Measurements from ENCODE around the gene TFDP1. TPM values are rescaled to one million over a fixed set of nuclear protein-coding genes. Genes with fewer than 3 reads are reported as not detected.

TFDP1 gene
- total and polyA plus RNA-seq, 4 experiments from 2014 or later: 20.7 to 63.4 (median 39.4) TPM

- POLR2A ChIA-PET (ENCODE audit: partially characterized antibody): no interaction called here
- Mint-ChIP-seq H3K27me3 (no peaks in the 10 kb centered on the region), H3K4me3 (no peak overlapping the region), H3K9me3 (peaks cover 0 to 12% (median 0%) of the 10 kb centered on the region in 8 donors), H3K36me3 (peaks cover 14 to 18% of the 10 kb centered on the region in 2 donors), H3K27ac (no peak overlapping the region), H3K4me1 (peaks cover 4 to 18% (median 7%) of the 10 kb centered on the region in 4 donors)
- intact Hi-C loops (cut with micrococcal nuclease): no loop called here
- Histone ChIP-seq H3K4me3 (ENCODE audit: low read length in 2 of 2) (no peak overlapping the region), H3K27ac (ENCODE audit: low read depth, low read length) (no peak overlapping the region), H3K4me1 (ENCODE audit: insufficient read depth, low read length) (peaks cover 9% of the 10 kb centered on the region), H3K9me3 (ENCODE audit: control insufficient read depth in 1 of 2, low read length in 2 of 2) (no peaks in the 10 kb centered on the region), H3K27me3 (ENCODE audit: insufficient read depth, low read length) (no peaks in the 10 kb centered on the region), H3K36me3 (ENCODE audit: insufficient read depth, low read length) (no peaks in the 10 kb centered on the region)
- CTCF ChIA-PET (ENCODE audit: partially characterized antibody): no interaction called here
- DNase-seq: no peak
Observed at GRCh38 chr13:113645329-113645728, 60.8 kb downstream of the TFDP1 start.

- Histone ChIP-seq H3K27ac (ENCODE audit: low read depth, low read length) (no peak overlapping the region), H3K4me1 (ENCODE audit: insufficient read depth, low read length) (peaks cover 9% of the 10 kb centered on the region), H3K9me3 (ENCODE audit: control insufficient read depth in 1 of 2, low read length in 2 of 2) (no peaks in the 10 kb centered on the region), H3K36me3 (ENCODE audit: insufficient read depth, low read length) (no peaks in the 10 kb centered on the region), H3K27me3 (ENCODE audit: insufficient read depth, low read length) (no peaks in the 10 kb centered on the region), H3K4me3 (ENCODE audit: low read length in 2 of 2) (no peak overlapping the region)
- H3K4me3 Mint-ChIP-seq: no peak overlapping the region
- H3K9me3 Mint-ChIP-seq: peaks cover 0 to 9% (median 0%) of the 10 kb centered on the region in 8 donors
- H3K36me3 Mint-ChIP-seq: peaks cover 8 to 11% of the 10 kb centered on the region in 2 donors
- POLR2A ChIA-PET (ENCODE audit: partially characterized antibody): no interaction called here
- intact Hi-C loops (cut with micrococcal nuclease): no loop called here
- CTCF ChIA-PET (ENCODE audit: partially characterized antibody): no interaction called here
- H3K4me1 Mint-ChIP-seq: peaks cover 4 to 18% (median 7%) of the 10 kb centered on the region in 4 donors
- H3K27me3 Mint-ChIP-seq: no peaks in the 10 kb centered on the region
- DNase-seq: no peak
- H3K27ac Mint-ChIP-seq: peak overlapping the region in 1 of 7 donors; percentile 14
Observed at GRCh38 chr13:113646376-113646775, 61.8 kb downstream of the TFDP1 start.

GRCh38 chr13:113646921-113647340 lies 62.4 kb downstream of the TFDP1 start:
- peak overlapping the region in 1 of 7 donors; percentile 36 for H3K27ac Mint-ChIP-seq

GRCh38 chr13:113647351-113648215 lies 63.0 kb downstream of the TFDP1 start:
- ChIA-PET CTCF (ENCODE audit: partially characterized antibody) (no interaction called here), POLR2A (ENCODE audit: partially characterized antibody) (no interaction called here)
- H3K9me3 Mint-ChIP-seq: peaks cover 0 to under 1% (median 0%) of the 10 kb centered on the region in 8 donors
- Histone ChIP-seq H3K4me1 (ENCODE audit: insufficient read depth, low read length) (peaks cover 9% of the 10 kb centered on the region), H3K4me3 (ENCODE audit: low read length in 2 of 2) (no peak overlapping the region), H3K27me3 (ENCODE audit: insufficient read depth, low read length) (no peaks in the 10 kb centered on the region), H3K36me3 (ENCODE audit: insufficient read depth, low read length) (no peaks in the 10 kb centered on the region), H3K27ac (ENCODE audit: low read depth, low read length) (no peak overlapping the region), H3K9me3 (ENCODE audit: control insufficient read depth in 1 of 2, low read length in 2 of 2) (no peaks in the 10 kb centered on the region)
- intact Hi-C loops (cut with micrococcal nuclease): no loop called here
- H3K4me1 Mint-ChIP-seq: peaks cover 4 to 18% (median 7%) of the 10 kb centered on the region in 4 donors
- no peak overlapping the region for H3K4me3 Mint-ChIP-seq
- H3K27me3 Mint-ChIP-seq: no peaks in the 10 kb centered on the region
- H3K36me3 Mint-ChIP-seq: peaks cover 0 to 1% of the 10 kb centered on the region in 2 donors
- DNase-seq: no peak
- peak overlapping the region in 1 of 7 donors; percentile 24 for H3K27ac Mint-ChIP-seq

More at GRCh38 chr13:113646921-113647340, 62.4 kb downstream of the TFDP1 start:
- Histone ChIP-seq H3K4me1 (ENCODE audit: insufficient read depth, low read length) (peaks cover 9% of the 10 kb centered on the region), H3K27ac (ENCODE audit: low read depth, low read length) (no peak overlapping the region), H3K27me3 (ENCODE audit: insufficient read depth, low read length) (no peaks in the 10 kb centered on the region), H3K4me3 (ENCODE audit: low read length in 2 of 2) (no peak overlapping the region), H3K36me3 (ENCODE audit: insufficient read depth, low read length) (no peaks in the 10 kb centered on the region), H3K9me3 (ENCODE audit: control insufficient read depth in 1 of 2, low read length in 2 of 2) (no peaks in the 10 kb centered on the region)
- CTCF ChIA-PET (ENCODE audit: partially characterized antibody): no interaction called here
- POLR2A ChIA-PET (ENCODE audit: partially characterized antibody): no interaction called here
- Mint-ChIP-seq H3K36me3 (peaks cover 5% of the 10 kb centered on the region in 2 donors), H3K9me3 (peaks cover 0 to 7% (median 0%) of the 10 kb centered on the region in 8 donors), H3K4me1 (peaks cover 4 to 18% (median 7%) of the 10 kb centered on the region in 4 donors), H3K27me3 (no peaks in the 10 kb centered on the region), H3K4me3 (no peak overlapping the region)
- intact Hi-C loops (cut with micrococcal nuclease): no loop called here
- DNase-seq: no peak

DNA sequence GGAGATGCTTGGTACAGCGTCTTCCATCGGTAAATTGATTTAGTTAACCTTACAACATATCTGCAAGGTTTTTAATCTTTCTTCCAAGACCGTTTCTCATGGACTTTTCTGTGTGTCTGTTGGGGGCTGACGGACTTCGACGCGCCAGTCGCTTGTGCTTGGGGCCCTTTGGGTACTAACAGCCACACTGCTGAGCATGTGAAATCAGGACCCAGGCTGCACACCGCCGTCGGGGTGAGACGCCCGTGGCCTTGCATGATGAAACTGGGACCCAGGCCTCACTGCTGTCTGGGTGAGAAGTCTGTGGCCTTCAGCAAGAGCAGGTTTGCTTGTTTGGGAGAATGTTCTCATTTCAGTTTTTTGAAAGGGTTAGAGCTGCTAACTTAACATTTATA lies 63.7 kb downstream of the TFDP1 start:
- POLR2A ChIA-PET (ENCODE audit: partially characterized antibody): no interaction called here
- Mint-ChIP-seq H3K27ac (no peak overlapping the region), H3K4me3 (no peak overlapping the region), H3K27me3 (no peaks in the 10 kb centered on the region), H3K9me3 (no peaks in the 10 kb centered on the region), H3K36me3 (no peaks in the 10 kb centered on the region), H3K4me1 (peaks cover 4 to 18% (median 7%) of the 10 kb centered on the region in 4 donors)
- Histone ChIP-seq H3K27me3 (ENCODE audit: insufficient read depth, low read length) (no peaks in the 10 kb centered on the region), H3K9me3 (ENCODE audit: control insufficient read depth in 1 of 2, low read length in 2 of 2) (no peaks in the 10 kb centered on the region), H3K4me1 (ENCODE audit: insufficient read depth, low read length) (peaks cover 9% of the 10 kb centered on the region), H3K4me3 (ENCODE audit: low read length in 2 of 2) (no peak overlapping the region), H3K36me3 (ENCODE audit: insufficient read depth, low read length) (no peaks in the 10 kb centered on the region), H3K27ac (ENCODE audit: low read depth, low read length) (no peak overlapping the region)
- intact Hi-C loops (cut with micrococcal nuclease): no loop called here
- DNase-seq: no peak
- CTCF ChIA-PET (ENCODE audit: partially characterized antibody): no interaction called here

DNA sequence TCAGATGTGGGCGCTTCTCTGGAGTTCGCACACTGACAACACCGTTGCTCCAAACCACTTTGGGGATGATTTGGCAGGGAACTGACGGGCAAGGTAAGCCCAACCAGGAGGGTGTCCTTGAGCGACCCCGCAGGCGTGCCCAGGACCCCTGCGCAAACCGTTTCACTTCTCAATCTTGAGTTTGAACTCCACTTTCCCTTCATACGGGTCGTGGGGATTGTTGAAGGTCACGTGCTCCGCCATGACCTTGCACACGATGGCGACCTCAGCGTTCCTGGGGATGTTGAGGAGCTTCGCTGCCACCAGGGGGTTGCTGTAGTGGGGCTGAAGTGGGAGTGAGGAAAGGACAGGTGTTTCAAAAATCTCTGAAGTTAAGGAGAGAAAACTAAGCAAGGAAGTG lies 64.7 kb downstream of the TFDP1 start:
- no peaks in the 10 kb centered on the region for H3K36me3 Mint-ChIP-seq
- Histone ChIP-seq H3K4me3 (ENCODE audit: low read length in 2 of 2) (no peak overlapping the region), H3K4me1 (ENCODE audit: insufficient read depth, low read length) (peaks cover 9% of the 10 kb centered on the region), H3K27ac (ENCODE audit: low read depth, low read length) (no peak overlapping the region), H3K36me3 (ENCODE audit: insufficient read depth, low read length) (no peaks in the 10 kb centered on the region), H3K27me3 (ENCODE audit: insufficient read depth, low read length) (no peaks in the 10 kb centered on the region), H3K9me3 (ENCODE audit: control insufficient read depth in 1 of 2, low read length in 2 of 2) (no peaks in the 10 kb centered on the region)
- no peak overlapping the region for H3K4me3 Mint-ChIP-seq
- DNase-seq: no peak
- H3K9me3 Mint-ChIP-seq: no peaks in the 10 kb centered on the region
- no peaks in the 10 kb centered on the region for H3K27me3 Mint-ChIP-seq
- CTCF ChIA-PET (ENCODE audit: partially characterized antibody): no interaction called here
- H3K4me1 Mint-ChIP-seq: peaks cover 8 to 18% (median 11%) of the 10 kb centered on the region in 4 donors
- POLR2A ChIA-PET (ENCODE audit: partially characterized antibody): no interaction called here
- intact Hi-C loops (cut with micrococcal nuclease): no loop called here
- peak overlapping the region in 1 of 7 donors; percentile 29 for H3K27ac Mint-ChIP-seq

- Mint-ChIP-seq H3K27ac (peak overlapping the region in 1 of 7 donors; percentile 32), H3K9me3 (no peaks in the 10 kb centered on the region), H3K27me3 (no peaks in the 10 kb centered on the region), H3K36me3 (no peaks in the 10 kb centered on the region), H3K4me3 (no peak overlapping the region), H3K4me1 (peaks cover 8 to 18% (median 11%) of the 10 kb centered on the region in 4 donors)
- no peaks in the 10 kb centered on the region for H3K36me3 ChIP-seq (ENCODE audit: insufficient read depth, low read length)
- peaks cover 9% of the 10 kb centered on the region for H3K4me1 ChIP-seq (ENCODE audit: insufficient read depth, low read length)
- H3K27me3 ChIP-seq (ENCODE audit: insufficient read depth, low read length): no peaks in the 10 kb centered on the region
- H3K4me3 ChIP-seq (ENCODE audit: low read length in 2 of 2): no peak overlapping the region
- intact Hi-C loops (cut with micrococcal nuclease): no loop called here
- ChIA-PET CTCF (ENCODE audit: partially characterized antibody) (no interaction called here), POLR2A (ENCODE audit: partially characterized antibody) (no interaction called here)
- no peaks in the 10 kb centered on the region for H3K9me3 ChIP-seq (ENCODE audit: control insufficient read depth in 1 of 2, low read length in 2 of 2)
- no peak for DNase-seq
- no peak overlapping the region for H3K27ac ChIP-seq (ENCODE audit: low read depth, low read length)
Observed at GRCh38 chr13:113650275-113650674, 65.7 kb downstream of the TFDP1 start.
